HepG2 (cell line): ENCODE data around the gene MPZL3. TPM values are rescaled to one million over a fixed set of nuclear protein-coding genes. Genes with fewer than 3 reads are reported as not detected.
"Not testable (repeated sequence)": the region's sequence is repeated elsewhere in the genome, so short reads cannot be mapped to it uniquely, and the experiment has no call there.

Experiments
- ATAC-seq: fragments of 200-7000 bp; cut with Tn5 transposase; 3 replicates; pipeline ENCODE4 v1.9.1; 2020; ENCODE audit warnings: mild to moderate bottlenecking, moderate library complexity
- BruUV-seq: library from RNA; stranded (reverse); fragments of 400-500 nt; replicated peaks from 2 replicates; lab custom pipeline; 2021; lab: Mats Ljungman, UMichigan
- CTCF ChIA-PET: fragments of 300-600 bp; formaldehyde crosslinking; extraction: SDS; loops from one replicate; lab custom pipeline; 2021; ENCODE audit warnings: low total read pairs, inconsistent platforms, low intra/inter-chr PET ratio; lab: Yijun Ruan, JAX
- POLR2A ChIA-PET: fragments of 350-600 bp; sonication (Branson Sonifier 250); formaldehyde crosslinking; loops from one replicate; lab custom pipeline; 2020; ENCODE audit warnings: antibody characterized with exemption, inconsistent platforms; lab: Yijun Ruan, JAX
- DNase-seq: peaks from one replicate; pipeline ENCODE4 v3.0.0-alpha.2; 2015; ENCODE audit warnings: low spot score
- FAIRE-seq: peaks from 3 replicates; lab custom pipeline; 2011; peaks lifted over from hg19 to GRCh38; lab: Jason Lieb, UNC
- H2AFZ ChIP-seq: one replicate; pipeline ENCODE4 v1.6.1; 2011; ENCODE audit warnings: low read length, inconsistent platforms
- H3K27ac ChIP-seq: fragments of 300-600 bp; 3 replicates; pipeline ENCODE4 v1.8.0; 2011; ENCODE audit warnings: mixed run types, mild to moderate bottlenecking, mixed read lengths, low read length, inconsistent platforms; ENCODE audit not compliant: insufficient read depth; ENCODE audit errors: extremely low read length
- H3K27me3 ChIP-seq, 2 experiments: fragments of 200-600 bp in 1 of 2; 2 replicates in 1 of 2; 3 replicates in 1 of 2; pipeline versions ENCODE4 v1.6.0 to v1.8.0; 2011; ENCODE audit warnings: low read length in 2 of 2, mild to moderate bottlenecking in 2 of 2, moderate library complexity in 2 of 2, inconsistent platforms in 1 of 2; ENCODE audit not compliant: insufficient read depth in 2 of 2, control insufficient read depth in 1 of 2
- H3K36me3 ChIP-seq, 2 experiments: fragments of 200-600 bp in 1 of 2; replicated peaks in 1 of 2; 2 replicates in 1 of 2; 3 replicates in 1 of 2; pipeline versions ENCODE4 v1.5.1 to v1.8.0; 2011; ENCODE audit warnings: low read length in 2 of 2, inconsistent platforms in 1 of 2; ENCODE audit not compliant: insufficient read depth in 2 of 2, control insufficient read depth in 1 of 2
- H3K4me1 ChIP-seq: 2 replicates; pipeline ENCODE4 v1.5.1; 2012; ENCODE audit warnings: low read length, inconsistent platforms; ENCODE audit not compliant: insufficient read depth
- H3K4me2 ChIP-seq: 2 replicates; pipeline ENCODE4 v1.6.0; 2011; ENCODE audit warnings: low read depth, low read length, inconsistent platforms
- H3K4me3 ChIP-seq, 3 experiments: fragments of 200-600 bp in 1 of 3; sonication (generic), shearing (Covaris generic) in 1 of 3; replicated peaks in 1 of 3; 2 replicates each; pipeline ENCODE4 v1.5.1; 2011 to 2016; ENCODE audit warnings: low read length in 3 of 3, inconsistent platforms in 2 of 3, low read depth in 2 of 3, mild to moderate bottlenecking in 2 of 3, control low read depth in 1 of 3, mixed read lengths in 1 of 3; ENCODE audit not compliant: insufficient read depth in 1 of 3
- H3K79me2 ChIP-seq: one replicate; pipeline ENCODE4 v1.6.1; 2011; ENCODE audit warnings: low read length, inconsistent platforms; ENCODE audit not compliant: insufficient read depth
- H3K9ac ChIP-seq: 2 replicates; pipeline ENCODE4 v1.6.0; 2011; ENCODE audit warnings: mild to moderate bottlenecking, low read depth, low read length, inconsistent platforms; ENCODE audit not compliant: insufficient read depth
- H3K9me3 ChIP-seq: 2 replicates; pipeline ENCODE4 v1.5.1; 2012; ENCODE audit warnings: mild to moderate bottlenecking, low read length
- H4K20me1 ChIP-seq: 2 replicates; pipeline ENCODE4 v1.6.0; 2011; ENCODE audit warnings: inconsistent platforms, mild to moderate bottlenecking, low read length, moderate library complexity; ENCODE audit not compliant: insufficient read depth
- CEBPB ChIP-seq: IDR thresholded peaks from 2 replicates; pipeline ENCODE4 v1.6.1; 2011; ENCODE audit warnings: low read depth, low read length, improper control_type of control experiment, borderline replicate concordance
- NR2F1 ChIP-seq, 2 experiments: fragments of 450-650 bp in 1 of 2; formaldehyde crosslinking in 1 of 2; IDR thresholded peaks; 2 replicates each; pipeline versions ENCODE4 v1.5.0 to v1.6.1; 2016 to 2020; ENCODE audit warnings: mild to moderate bottlenecking in 1 of 2, missing compliant biosample characterization in 1 of 2, missing genetic modification reagents in 1 of 2, moderate library complexity in 1 of 2
- SMC3 ChIP-seq: IDR thresholded peaks from 2 replicates; pipeline ENCODE4 v1.6.1; 2011; ENCODE audit warnings: low read length, improper control_type of control experiment
- WGBS: methylation state at CpG from one replicate; pipeline ENCODE4 v1.1.6; 2017; ENCODE audit warnings: low lambda C conversion rate; 5-methylcytosine and 5-hydroxymethylcytosine counted together
- in situ Hi-C: cut with HindIII; loops from 2 replicates; pipeline ENCODE4 v1.10.0; 2017; ENCODE audit warnings: low pct_unique_long_range_greater_than_20kb; ENCODE audit not compliant: extremely low pct_ligation_motif_present
- intact Hi-C: fragments of 100-400 bp; cut with micrococcal nuclease; formaldehyde crosslinking; loops from one replicate; pipeline ENCODE4 v1.10.0; 2022; ENCODE audit not compliant: unreplicated experiment
- polyA plus RNA-seq, 8 experiments: library from polyadenylated mRNA; depleted of rRNA in 3 of 8; stranded (reverse) in 7 of 8; unstranded in 1 of 8; fragments of >200 nt; fragmentation: Illumina TruSeq in 4 of 8; extraction: Trizol in 4 of 8; gene quantifications; 2 replicates each; pipeline versions ENCODE4 v1.2.1 to v1.2.3, GENCODE V29; 2011 to 2016; ENCODE audit warnings: low read depth in 4 of 8, missing spikeins in 1 of 8, mixed read lengths in 1 of 8; ENCODE audit not compliant: insufficient read depth in 1 of 8
- total RNA-seq, 5 experiments: library from RNA; depleted of rRNA; stranded (reverse); fragments of >200 nt; fragmentation: Illumina TruSeq; extraction: Trizol; gene quantifications; 2 replicates each; pipeline ENCODE4 v1.2.3, GENCODE V29; 2016; ENCODE audit warnings: low read depth in 1 of 5
- TF ChIP-seq, protein P1 (sequence below): sonication (generic); formaldehyde crosslinking; IDR thresholded peaks from 2 replicates; pipeline ENCODE4 v1.9.0; 2021; ENCODE audit warnings: missing genetic modification reagents, mild to moderate bottlenecking, borderline replicate concordance
- TF ChIP-seq, protein P2 (sequence below): sonication (generic); formaldehyde crosslinking; IDR thresholded peaks from 2 replicates; pipeline ENCODE4 v1.8.0; 2022; ENCODE audit warnings: mild to moderate bottlenecking, missing genetic modification reagents, borderline replicate concordance
- TF ChIP-seq, protein P3 (sequence below): sonication (generic); formaldehyde crosslinking; IDR thresholded peaks from 2 replicates; pipeline ENCODE4 v1.4.0; 2020; ENCODE audit warnings: missing genetic modification reagents

Gene MPZL3
- total and polyA plus RNA-seq, 2 of the 13 experiments (the other 11 are each of a cell fraction or from before 2014, with no cell fraction given), result 5.3 to 9.3 TPM

DNA sequence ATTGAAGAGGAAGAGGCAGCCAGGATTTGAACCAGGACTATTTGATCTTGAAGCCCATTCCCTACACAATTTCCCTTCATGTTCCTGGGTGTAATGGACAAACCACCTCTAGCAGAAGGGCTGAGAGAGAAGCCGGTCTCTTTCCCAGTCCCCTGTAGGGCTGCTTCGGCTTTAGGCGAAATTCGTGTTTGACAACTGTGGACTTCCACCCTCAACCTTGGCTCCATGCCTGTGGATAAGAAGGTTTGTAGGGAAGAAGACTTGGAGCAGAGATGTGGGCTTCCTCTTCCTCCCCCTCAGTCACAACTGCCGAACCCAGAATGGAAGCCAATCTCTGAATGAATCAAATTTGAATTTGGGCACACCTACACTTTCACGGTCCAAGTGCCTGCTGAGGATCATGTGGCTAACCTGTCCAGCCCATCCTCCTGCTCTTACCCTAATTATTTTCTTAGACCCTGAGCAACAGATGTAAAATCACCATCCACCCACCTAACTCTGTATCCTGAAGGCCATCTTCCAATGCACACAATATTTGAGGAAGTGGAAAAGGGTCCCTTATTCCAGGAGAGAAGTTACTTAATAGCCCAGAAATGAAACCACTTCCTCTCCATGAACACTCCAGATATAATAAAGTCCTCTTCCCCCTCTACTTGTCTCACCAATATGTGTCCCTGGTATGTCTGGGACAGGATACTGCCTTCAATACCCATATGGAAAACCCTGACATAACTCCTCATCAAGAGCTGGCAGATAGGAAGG is 65.6 kb downstream of the MPZL3 start (continued):
- TF ChIP-seq, protein P1, sequence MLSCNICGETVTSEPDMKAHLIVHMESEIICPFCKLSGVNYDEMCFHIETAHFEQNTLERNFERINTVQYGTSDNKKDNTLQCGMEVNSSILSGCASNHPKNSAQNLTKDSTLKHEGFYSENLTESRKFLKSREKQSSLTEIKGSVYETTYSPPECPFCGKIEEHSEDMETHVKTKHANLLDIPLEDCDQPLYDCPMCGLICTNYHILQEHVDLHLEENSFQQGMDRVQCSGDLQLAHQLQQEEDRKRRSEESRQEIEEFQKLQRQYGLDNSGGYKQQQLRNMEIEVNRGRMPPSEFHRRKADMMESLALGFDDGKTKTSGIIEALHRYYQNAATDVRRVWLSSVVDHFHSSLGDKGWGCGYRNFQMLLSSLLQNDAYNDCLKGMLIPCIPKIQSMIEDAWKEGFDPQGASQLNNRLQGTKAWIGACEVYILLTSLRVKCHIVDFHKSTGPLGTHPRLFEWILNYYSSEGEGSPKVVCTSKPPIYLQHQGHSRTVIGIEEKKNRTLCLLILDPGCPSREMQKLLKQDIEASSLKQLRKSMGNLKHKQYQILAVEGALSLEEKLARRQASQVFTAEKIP (CRISPR knock-in tag), result no peak
- TF ChIP-seq, protein P2, sequence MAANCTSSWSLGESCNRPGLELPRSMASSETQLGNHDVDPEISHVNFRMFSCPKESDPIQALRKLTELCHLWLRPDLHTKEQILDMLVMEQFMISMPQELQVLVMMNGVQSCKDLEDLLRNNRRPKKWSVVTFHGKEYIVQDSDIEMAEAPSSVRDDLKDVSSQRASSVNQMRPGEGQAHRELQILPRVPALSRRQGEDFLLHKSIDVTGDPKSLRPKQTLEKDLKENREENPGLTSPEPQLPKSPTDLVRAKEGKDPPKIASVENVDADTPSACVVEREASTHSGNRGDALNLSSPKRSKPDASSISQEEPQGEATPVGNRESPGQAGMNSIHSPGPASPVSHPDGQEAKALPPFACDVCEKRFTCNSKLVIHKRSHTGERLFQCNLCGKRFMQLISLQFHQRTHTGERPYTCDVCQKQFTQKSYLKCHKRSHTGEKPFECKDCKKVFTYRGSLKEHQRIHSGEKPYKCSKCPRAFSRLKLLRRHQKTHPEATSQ (CRISPR knock-in tag), result no peak
- TF ChIP-seq, protein P3, sequence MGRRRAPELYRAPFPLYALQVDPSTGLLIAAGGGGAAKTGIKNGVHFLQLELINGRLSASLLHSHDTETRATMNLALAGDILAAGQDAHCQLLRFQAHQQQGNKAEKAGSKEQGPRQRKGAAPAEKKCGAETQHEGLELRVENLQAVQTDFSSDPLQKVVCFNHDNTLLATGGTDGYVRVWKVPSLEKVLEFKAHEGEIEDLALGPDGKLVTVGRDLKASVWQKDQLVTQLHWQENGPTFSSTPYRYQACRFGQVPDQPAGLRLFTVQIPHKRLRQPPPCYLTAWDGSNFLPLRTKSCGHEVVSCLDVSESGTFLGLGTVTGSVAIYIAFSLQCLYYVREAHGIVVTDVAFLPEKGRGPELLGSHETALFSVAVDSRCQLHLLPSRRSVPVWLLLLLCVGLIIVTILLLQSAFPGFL (CRISPR knock-in tag), result no peak
- TF ChIP-seq NR2F1 (CRISPR knock-in tag; IDR thresholded peaks at IDR 0.05), result no peak

DNA sequence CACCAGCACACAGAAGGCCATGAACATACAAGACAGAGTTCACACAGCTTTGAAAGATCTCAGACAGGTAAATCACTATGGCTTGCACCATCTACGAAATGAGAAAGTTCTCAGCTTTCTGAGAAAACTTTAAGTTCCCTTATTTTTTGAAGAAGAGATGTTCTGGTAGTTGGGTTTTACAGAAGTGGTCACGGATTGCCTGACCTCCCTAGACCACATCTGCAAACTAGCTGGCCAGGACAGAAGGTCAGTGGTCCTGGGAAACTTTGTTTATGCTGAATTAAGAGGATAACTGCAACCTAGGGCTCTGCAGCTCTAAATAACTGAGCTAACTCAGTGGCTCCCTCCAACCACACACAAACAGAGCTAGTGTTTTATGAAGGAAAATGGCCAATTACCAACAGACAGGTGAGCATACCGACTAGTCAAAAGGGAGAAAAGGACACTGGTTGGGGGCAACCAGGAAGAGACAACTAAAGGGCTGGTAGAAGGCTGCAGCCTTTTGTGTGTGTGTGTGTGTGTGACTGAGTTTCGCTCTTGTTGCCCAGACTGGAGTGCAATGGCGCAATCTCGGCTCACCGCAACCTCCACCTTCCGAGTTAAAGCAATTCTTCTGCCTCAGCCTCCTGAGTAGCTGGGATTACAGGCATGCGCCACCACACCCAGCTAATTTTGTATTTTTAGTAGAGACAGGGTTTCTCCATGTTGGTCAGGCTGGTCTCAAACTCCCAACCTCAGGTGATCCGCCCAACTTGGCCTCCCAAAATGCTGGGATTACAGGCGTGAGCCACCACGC is 67.2 kb downstream of the MPZL3 start:
- no peaks in the 10 kb centered on the region for H3K9me3 ChIP-seq
- H3K9ac ChIP-seq, result no peak overlapping the region
- in situ Hi-C loops (no loop called here), intact Hi-C loops (no loop called here)
- H3K4me3 ChIP-seq, result no peak overlapping the region
- ATAC-seq (no peak), DNase-seq (no peak), FAIRE-seq (no peak)
- BruUV-seq, result no TSS peak
- H3K4me2 ChIP-seq, result no peak overlapping the region
- H2AFZ ChIP-seq, result no peak overlapping the region
- POLR2A ChIA-PET, result no interaction called here
- TF ChIP-seq CEBPB, result 0 out of 2 replicates have a peak, but pooled peaks have one; percentile 5
- TF ChIP-seq SMC3, result no peak
- CTCF ChIA-PET, result no interaction called here
- no peak overlapping the region for H3K27ac ChIP-seq
- H3K27me3 ChIP-seq, result peaks cover 0 to 18% of the 10 kb centered on the region in 2 experiments; a peak in 1 of 5 replicates
- H3K4me1 ChIP-seq, result peaks cover 31% of the 10 kb centered on the region
- H3K36me3 ChIP-seq, result no peaks in the 10 kb centered on the region
- H3K79me2 ChIP-seq, result no peaks in the 10 kb centered on the region
- no peaks in the 10 kb centered on the region for H4K20me1 ChIP-seq
- WGBS, result 69% methylated on average over 9 of the region's 12 CpGs

DNA sequence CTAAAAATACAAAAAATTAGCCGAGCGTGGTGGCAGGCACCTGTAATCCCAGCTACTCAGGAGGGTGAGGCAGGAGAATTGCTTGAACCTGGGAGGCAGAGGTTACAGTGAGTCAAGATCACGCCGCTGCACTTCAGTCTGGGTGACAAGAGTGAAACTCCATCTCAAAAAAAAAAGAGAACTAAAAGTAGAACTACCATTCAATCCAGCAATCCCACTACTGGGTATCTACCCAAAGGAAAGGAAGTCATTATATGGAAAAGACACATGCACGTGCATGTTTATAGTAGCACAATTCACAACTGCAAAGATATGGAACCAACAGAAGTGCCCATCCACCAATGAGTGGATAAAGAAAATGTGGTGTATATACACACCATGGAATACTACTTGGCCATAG is 68.5 kb downstream of the MPZL3 start:
- ATAC-seq, BruUV-seq, H3K4me3 ChIP-seq, H2AFZ ChIP-seq, H4K20me1 ChIP-seq, DNase-seq, H3K4me2 ChIP-seq, intact Hi-C loops, H3K9me3 ChIP-seq, H3K27ac ChIP-seq, H3K79me2 ChIP-seq, CTCF ChIA-PET, FAIRE-seq, H3K36me3 ChIP-seq, H3K9ac ChIP-seq, POLR2A ChIA-PET, in situ Hi-C loops: not testable (repeated sequence)
- H3K27me3 ChIP-seq, result peaks cover 0 to 18% of the 10 kb centered on the region in 2 experiments; a peak in 1 of 5 replicates
- WGBS, result 81% methylated on average over 5 of the region's 5 CpGs
- peaks cover 36% of the 10 kb centered on the region for H3K4me1 ChIP-seq
